Glomerular endothelial cell (primary cell): Measurements from ENCODE around the gene PARK7. TPM values are rescaled to one million over a fixed set of nuclear protein-coding genes. Genes with fewer than 3 reads are reported as not detected.

ENCODE experiments used
- DNase-seq: peaks from one replicate; pipeline ENCODE4 v3.0.0-alpha.2; 2011; ENCODE audit warnings: low read depth, low spot score; ENCODE audit errors: extremely low read depth
- total RNA-seq: library from RNA; depleted of rRNA; stranded (reverse); fragments of >200 nt; gene quantifications from 2 replicates; pipeline ENCODE4 v1.2.3, GENCODE V29; 2015

Gene PARK7
- total RNA-seq, 1 donor from 2014 or later: 197 TPM

DNA sequence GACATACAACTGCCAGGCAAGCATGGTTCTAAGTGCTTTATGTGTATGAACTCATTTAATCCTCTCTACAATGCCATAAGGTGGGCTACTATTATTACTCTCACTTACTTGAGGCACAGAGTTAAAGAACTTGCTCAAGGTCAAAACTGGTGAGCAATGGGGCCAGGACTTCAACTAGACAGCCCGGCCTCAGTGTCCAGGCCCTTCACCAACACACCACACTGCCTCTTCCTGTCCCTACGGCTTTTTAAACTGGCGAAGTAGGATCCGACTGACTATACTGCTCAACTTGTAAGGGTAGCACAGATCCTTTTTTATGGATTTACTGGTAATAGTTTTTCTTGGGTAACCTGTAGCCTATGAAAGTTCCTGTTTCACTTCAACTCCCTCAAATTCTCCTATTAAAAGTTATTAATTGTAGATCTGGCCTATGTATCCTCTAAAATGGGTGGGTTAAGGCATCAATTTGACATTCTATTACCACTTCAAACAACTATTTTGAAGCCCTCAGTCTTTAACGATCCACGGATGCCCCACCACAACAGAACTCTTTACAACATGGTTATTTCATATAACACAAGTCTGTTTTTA, 60.3 kb downstream of the PARK7 start:
- DNase-seq: no peak

GRCh38 chr1:8022395-8023286, 61.1 kb downstream of the PARK7 start:
- DNase-seq: no peak

GRCh38 chr1:8023287-8023994, 61.9 kb downstream of the PARK7 start:
- DNase-seq: no peak

GRCh38 chr1:8023995-8024313, 62.4 kb downstream of the PARK7 start:
- no peak for DNase-seq

GRCh38 chr1:8024329-8024728, 62.8 kb downstream of the PARK7 start:
- no peak for DNase-seq

DNA sequence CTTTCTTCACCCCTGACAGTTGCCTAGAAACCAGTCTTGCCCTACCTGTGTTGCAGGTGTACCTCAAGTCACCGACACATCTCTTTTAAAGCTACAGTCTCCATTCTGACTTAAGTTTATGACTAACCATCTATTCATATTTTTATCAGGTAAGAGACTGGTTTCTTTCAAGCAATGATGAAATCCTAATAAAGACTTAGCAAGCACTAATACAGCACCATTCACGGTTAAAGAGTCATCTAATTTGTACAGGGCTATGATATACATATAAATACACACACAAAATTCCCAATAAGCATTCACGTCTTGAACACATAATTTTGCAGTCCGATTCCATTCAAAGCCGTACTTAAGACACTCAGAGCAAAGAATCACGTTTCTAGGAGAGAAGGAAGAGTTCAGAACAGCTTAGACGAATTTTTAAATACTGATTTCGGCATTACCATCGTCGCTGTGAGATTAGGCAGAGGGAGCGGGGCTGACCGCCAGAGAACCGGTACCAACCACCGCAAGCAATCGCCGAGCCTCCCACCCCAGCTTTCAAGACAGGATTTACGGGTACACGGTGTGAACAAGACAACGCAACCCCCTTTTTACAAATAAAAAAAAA, 63.7 kb downstream of the PARK7 start:
- DNase-seq: no peak

DNA sequence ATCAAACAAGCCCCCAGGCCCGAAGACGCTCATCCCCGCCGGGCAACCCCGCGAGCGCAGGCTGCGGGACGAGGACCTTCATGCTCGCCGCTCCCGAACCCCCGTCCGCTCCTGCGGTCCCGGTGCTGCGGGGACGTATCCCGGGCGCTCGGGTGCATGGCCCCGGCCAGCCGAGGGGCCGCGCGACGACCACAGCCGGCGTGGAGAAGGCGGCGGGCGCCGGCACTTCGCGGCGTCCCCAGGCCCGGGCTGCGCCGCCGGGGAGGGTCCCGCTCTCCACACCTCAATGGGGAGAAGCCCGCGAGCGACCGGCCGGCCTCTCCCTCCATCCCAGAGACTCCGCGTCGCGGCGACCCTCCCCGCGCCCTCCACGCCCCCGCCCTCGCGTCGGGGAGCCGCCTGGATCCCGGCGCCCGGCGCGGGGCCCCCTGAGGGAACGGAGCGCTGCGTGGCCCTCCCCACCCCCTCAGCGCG, 64.2 kb downstream of the PARK7 start:
- DNase-seq: no peak

- DNase-seq: no peak
Measured at GRCh38 chr1:8026153-8026975, 64.9 kb downstream of the PARK7 start, which contains the start of gene ERRFI1. ERRFI1 (minus strand) TSS chr1:8026309; CDS start chr1:8015619, 10,690 bp downstream.

DNA sequence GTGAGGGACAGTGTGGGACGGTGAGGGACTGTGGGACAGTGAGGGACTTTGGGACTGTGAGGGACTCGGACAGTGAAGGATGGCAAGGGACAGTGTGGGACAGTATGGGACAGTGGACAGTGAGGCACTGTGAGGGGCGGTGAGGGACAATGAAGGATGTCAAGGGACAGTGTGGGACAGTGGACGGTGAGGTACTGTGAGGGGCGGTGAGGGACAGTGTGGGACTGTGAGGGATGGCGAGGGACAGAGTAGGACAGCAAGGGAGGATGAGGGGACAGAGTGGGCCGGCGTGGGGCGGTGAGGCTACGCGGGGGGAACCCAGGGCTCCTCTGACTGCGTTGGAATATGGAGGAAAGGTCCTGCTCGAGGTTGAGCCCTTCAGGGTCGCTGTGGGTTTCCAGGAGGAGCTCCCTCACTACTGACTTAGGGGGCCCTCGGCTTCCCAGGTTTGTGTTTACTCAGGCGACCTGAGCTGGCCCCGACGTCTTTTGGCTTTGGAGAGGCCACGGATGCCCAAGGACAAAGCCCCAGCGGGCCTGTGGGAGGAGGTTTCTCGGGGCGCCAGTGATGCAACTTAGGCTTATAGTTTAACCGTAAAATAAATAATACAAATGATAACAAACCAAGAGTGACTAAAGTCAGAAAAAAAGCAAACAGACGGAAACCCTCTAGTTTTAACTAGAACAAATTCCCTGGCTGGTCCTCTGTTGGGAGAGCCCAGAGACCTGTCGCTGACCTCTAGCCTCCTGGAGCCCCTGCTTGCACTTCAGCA, 65.7 kb downstream of the PARK7 start:
- DNase-seq: no peak

DNA sequence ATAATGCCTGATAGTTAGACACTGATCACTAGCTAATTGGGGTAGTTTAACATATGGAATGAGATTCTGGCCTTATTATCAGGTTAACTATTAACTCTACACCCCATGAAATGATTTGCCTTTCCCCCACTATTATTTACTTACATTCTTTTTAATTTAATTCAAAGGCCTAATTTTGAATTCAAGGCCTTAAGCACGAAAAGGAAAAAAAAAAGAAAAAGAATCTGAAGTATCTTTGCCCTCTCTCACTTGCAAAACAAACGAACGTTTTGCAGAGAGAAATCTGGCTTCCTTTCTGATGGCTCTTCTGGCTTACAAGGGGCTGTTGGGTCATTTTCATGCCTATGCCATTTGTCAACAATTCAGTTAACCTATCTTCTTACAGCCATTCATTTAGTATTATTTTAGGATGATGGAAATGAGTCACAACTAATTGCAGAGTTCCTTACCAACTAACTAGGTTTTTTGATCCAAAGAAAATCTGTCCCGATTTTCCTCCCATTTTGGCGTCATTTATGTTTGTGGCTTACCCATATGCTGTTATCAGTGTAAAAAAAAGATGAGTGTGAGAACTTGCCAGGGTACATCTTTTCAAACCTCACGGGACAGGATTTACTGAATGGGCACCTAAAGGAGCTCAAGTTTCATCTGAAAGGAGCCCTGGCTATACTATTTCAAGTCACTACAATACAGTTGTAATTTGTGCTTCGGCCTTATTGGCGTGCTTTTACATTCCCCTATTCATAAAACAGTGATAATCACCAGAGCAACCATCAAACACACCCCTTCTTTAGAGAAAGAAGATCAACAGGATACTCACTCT, 66.4 kb downstream of the PARK7 start:
- DNase-seq: no peak

GRCh38 chr1:8028571-8028910, 67.0 kb downstream of the PARK7 start:
- DNase-seq: no peak

DNA sequence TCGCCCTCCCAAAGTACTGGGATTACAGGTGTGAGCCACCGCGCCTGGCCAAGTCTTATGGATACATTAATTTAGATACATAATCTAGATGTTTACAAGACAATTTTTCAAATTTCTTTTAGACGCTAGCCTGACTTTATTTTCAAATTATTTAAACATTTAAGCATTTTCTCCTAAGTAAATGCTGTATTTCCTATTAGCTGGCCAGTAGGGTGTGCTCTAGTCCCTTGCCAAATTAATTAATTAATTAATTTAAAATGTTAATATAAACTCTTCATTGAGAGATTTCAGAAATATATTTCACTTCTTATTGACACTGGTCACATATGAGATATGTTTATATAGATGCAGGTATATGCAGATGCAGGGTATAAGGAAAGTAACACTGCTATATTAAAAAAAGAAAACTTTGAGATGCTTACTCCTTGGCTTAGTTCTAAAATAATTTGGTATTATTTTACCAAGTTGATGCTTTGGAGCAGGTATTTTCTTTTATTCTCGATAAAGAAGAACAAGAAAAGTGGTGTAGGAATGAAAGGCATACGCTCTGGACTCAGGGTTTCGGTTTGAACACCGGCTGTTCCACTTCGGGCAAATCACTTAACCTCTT, 69.8 kb downstream of the PARK7 start:
- no peak for DNase-seq

GRCh38 chr1:8032366-8032910, 70.9 kb downstream of the PARK7 start:
- DNase-seq: no peak

DNA sequence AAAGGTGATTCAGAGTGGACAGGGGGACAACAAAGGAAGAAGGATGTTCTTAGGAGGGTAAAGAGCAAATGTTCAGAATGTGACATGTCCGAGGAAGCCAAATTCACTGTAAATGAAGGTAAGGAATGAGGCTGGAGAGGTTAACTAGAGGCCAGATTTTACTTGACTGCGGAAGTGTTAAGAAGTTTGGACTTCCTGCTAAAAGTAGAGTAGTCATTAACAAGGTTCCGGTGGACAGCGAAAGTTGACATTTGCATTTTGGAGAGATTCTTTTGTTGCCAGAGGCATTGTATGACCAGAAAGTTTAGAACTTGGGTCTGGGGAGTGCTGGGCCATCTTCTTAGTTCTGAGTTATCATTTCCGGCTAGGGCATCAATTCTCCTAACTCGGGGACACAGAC, 71.8 kb downstream of the PARK7 start:
- no peak for DNase-seq
